ENCODE results near the gene SLC38A8. TPM values are rescaled to one million over a fixed set of nuclear protein-coding genes. Genes with fewer than 3 reads are reported as not detected.

SLC38A8 gene
- total RNA-seq = not detected

GRCh38 chr16:84042308-84042878 lies at the start of gene SLC38A8:
SLC38A8 (minus strand) TSS chr16:84042795; CDS start chr16:84042157, 638 bp downstream.
- Histone ChIP-seq H3K9me3 (no peaks in the 10 kb centered on the region), H3K27me3 (no peaks in the 10 kb centered on the region), H3K4me3 (no peak within 1 kb of the TSS), H3K4me1 (no peaks in the 10 kb centered on the region), H3K36me3 (no peaks in the 10 kb centered on the region), H3K27ac (no peak within 1 kb of the TSS)
- TF ChIP-seq, protein P1, sequence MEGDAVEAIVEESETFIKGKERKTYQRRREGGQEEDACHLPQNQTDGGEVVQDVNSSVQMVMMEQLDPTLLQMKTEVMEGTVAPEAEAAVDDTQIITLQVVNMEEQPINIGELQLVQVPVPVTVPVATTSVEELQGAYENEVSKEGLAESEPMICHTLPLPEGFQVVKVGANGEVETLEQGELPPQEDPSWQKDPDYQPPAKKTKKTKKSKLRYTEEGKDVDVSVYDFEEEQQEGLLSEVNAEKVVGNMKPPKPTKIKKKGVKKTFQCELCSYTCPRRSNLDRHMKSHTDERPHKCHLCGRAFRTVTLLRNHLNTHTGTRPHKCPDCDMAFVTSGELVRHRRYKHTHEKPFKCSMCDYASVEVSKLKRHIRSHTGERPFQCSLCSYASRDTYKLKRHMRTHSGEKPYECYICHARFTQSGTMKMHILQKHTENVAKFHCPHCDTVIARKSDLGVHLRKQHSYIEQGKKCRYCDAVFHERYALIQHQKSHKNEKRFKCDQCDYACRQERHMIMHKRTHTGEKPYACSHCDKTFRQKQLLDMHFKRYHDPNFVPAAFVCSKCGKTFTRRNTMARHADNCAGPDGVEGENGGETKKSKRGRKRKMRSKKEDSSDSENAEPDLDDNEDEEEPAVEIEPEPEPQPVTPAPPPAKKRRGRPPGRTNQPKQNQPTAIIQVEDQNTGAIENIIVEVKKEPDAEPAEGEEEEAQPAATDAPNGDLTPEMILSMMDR (IDR thresholded peaks at IDR 0.05) = no peak
- intact Hi-C loops (cut with DNase I) = no loop called here
- DNase-seq (ENCODE audit: low spot score in 2 of 2) = no peak

GRCh38 chr16:84091460-84091859 lies 48.9 kb upstream of the SLC38A8 start:
- Histone ChIP-seq H3K4me3 (no peak overlapping the region), H3K9me3 (no peaks in the 10 kb centered on the region), H3K4me1 (no peaks in the 10 kb centered on the region), H3K27ac (no peak overlapping the region), H3K36me3 (peaks cover 84 to 97% of the 10 kb centered on the region in 2 donors), H3K27me3 (no peaks in the 10 kb centered on the region)
- TF ChIP-seq, protein P1 (IDR thresholded peaks at IDR 0.05) = no peak
- intact Hi-C loops (cut with DNase I) = no loop called here
- DNase-seq (ENCODE audit: low spot score in 2 of 2) = no peak

GRCh38 chr16:84090211-84090610 lies 47.6 kb upstream of the SLC38A8 start:
- TF ChIP-seq, protein P1 (IDR thresholded peaks at IDR 0.05) = no peak
- no peaks in the 10 kb centered on the region for H3K27me3 ChIP-seq
- H3K4me3 ChIP-seq = no peak overlapping the region
- peaks cover 77 to 97% of the 10 kb centered on the region in 2 donors for H3K36me3 ChIP-seq
- no peak overlapping the region for H3K27ac ChIP-seq
- intact Hi-C loops (cut with DNase I) = no loop called here
- no peaks in the 10 kb centered on the region for H3K9me3 ChIP-seq
- no peak for DNase-seq (ENCODE audit: low spot score in 2 of 2)
- H3K4me1 ChIP-seq = no peaks in the 10 kb centered on the region

GRCh38 chr16:84088695-84089395 lies 46.2 kb upstream of the SLC38A8 start:
- H3K9me3 ChIP-seq = no peaks in the 10 kb centered on the region

DNA sequence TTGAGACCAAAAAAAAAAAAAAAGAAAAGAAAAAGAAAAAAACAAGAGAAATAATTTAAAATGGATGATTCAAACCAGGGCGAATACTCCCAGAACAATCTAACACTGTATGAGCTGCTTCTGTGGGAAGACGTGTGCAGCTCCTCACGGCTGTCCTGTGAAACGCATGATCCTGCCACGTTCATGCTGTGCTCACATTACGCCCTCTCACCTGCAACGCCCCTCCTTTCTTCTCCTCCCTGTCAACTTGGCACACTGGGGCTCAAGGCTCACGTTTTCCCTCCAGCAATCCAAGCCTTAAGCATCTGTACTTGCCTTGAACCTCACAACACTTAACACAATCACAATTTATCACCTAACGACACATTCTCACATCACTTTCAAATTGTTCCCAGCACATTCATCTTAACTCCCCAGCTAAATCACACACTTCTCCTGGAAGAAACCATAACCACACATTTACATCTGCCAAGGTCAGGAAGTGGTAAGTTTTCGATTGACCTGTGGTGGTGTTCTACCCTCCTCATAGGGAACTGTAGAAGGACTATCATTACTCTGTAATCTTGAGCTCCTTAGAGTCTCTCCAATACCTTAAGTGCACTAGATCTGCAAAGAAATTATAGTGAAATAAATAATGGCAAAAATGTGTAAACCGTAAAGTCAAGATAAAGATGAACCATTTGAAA lies 45.0 kb upstream of the SLC38A8 start:
- no peak for DNase-seq (ENCODE audit: low spot score in 2 of 2)
- TF ChIP-seq, protein P1 (IDR thresholded peaks at IDR 0.05) = no peak
- H3K27me3 ChIP-seq = no peaks in the 10 kb centered on the region
- no peak overlapping the region for H3K27ac ChIP-seq
- intact Hi-C loops (cut with DNase I) = no loop called here
- no peak overlapping the region for H3K4me3 ChIP-seq
- H3K4me1 ChIP-seq = peaks cover 4 to 5% of the 10 kb centered on the region in 2 donors
- H3K36me3 ChIP-seq = peaks cover 59 to 78% of the 10 kb centered on the region in 2 donors
- H3K9me3 ChIP-seq = no peaks in the 10 kb centered on the region

More at GRCh38 chr16:84088695-84089395, 46.2 kb upstream of the SLC38A8 start:
- Histone ChIP-seq H3K27ac (no peak overlapping the region), H3K27me3 (no peaks in the 10 kb centered on the region), H3K36me3 (peaks cover 69 to 84% of the 10 kb centered on the region in 2 donors), H3K4me1 (no peaks in the 10 kb centered on the region), H3K4me3 (no peak overlapping the region)
- no peak for DNase-seq (ENCODE audit: low spot score in 2 of 2)
- intact Hi-C loops (cut with DNase I) = no loop called here
- TF ChIP-seq, protein P1 (IDR thresholded peaks at IDR 0.05) = no peak

Measured in ascending aorta (tissue), 2 donors.